ENCODE data around the gene POLR2A. TPM values are rescaled to one million over a fixed set of nuclear protein-coding genes. Genes with fewer than 3 reads are reported as not detected.

Gene POLR2A
- total and polyA plus RNA-seq, 2 of the 4 experiments (the other 2 are of a cell fraction) = 54.0 to 56.6 TPM

DNA sequence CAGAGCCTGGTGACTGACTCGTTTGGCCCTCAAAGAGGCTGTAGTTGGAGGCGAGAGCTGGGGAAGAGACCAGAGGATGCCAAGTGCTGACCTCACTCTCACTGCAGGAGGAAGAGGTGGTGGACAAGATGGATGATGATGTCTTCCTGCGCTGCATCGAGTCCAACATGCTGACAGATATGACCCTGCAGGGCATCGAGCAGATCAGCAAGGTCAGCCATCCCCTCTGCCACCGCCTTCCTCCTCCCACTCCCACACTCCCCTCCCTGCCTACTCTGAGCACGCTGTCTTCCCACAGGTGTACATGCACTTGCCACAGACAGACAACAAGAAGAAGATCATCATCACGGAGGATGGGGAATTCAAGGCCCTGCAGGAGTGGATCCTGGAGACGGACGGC lies 26.9 kb downstream of the POLR2A start:
- ChIA-PET POLR2A (ENCODE audit: unreplicated experiment) (no interaction called here), CTCF (interaction anchor here (1.1 kb wide), 1 partner anchor 49 kb away, joined by 3 read pairs; no protein-coding TSS in a partner anchor)
- Histone ChIP-seq H3K27me3 (ENCODE audit: control insufficient read depth, insufficient read depth, low read length) (no peaks in the 10 kb centered on the region), H3K9me1 (ENCODE audit: insufficient read depth, low read length) (no peaks in the 10 kb centered on the region; the same call in 1 of the 2 replicates), H4K5ac (ENCODE audit: low read depth, low read length) (no peak overlapping the region), H3K4me2 (ENCODE audit: low read depth, low read length) (no peak overlapping the region), H3K4me3 (ENCODE audit: insufficient read depth, low read depth, low read length) (no peak overlapping the region), H4K91ac (ENCODE audit: insufficient read depth, low read depth, low read length) (no peak overlapping the region), H3K23ac (ENCODE audit: low read depth, low read length) (no peak overlapping the region), H2AK9ac (replicated peaks; ENCODE audit: low read depth, low read length, poor library complexity) (peak overlapping the region; percentile 69), H3K9me3 (ENCODE audit: control insufficient read depth, insufficient read depth, low read length) (no peaks in the 10 kb centered on the region), H4K8ac (ENCODE audit: low read depth in 2 of 2, low read length in 2 of 2) (no peak overlapping the region), H3K14ac (replicated peaks; ENCODE audit: low read depth, low read length) (no peak overlapping the region), H3K56ac (ENCODE audit: extremely low read depth, insufficient read depth, low read length) (no peak overlapping the region), H3K9ac (ENCODE audit: low read depth, low read length) (no peak overlapping the region), H2AFZ (replicated peaks; ENCODE audit: low read length, poor library complexity) (no peak overlapping the region), H3K27ac (ENCODE audit: insufficient read depth, low read length) (no peak overlapping the region), H2BK120ac (ENCODE audit: low read depth, low read length) (no peak overlapping the region), H2BK15ac (ENCODE audit: low read depth, low read length) (no peak overlapping the region), H3K18ac (ENCODE audit: low read depth, low read length) (no peak overlapping the region), H3K79me1 (ENCODE audit: low read depth in 1 of 2, low read length in 2 of 2) (peaks cover 3 to 11% of the 10 kb centered on the region in 2 experiments; a peak in 1 of 4 replicates), H3K4ac (ENCODE audit: low read depth, low read length) (no peak overlapping the region), H4K20me1 (ENCODE audit: insufficient read depth, low read length) (peaks cover 3% of the 10 kb centered on the region; the same call in 1 of the 2 replicates), H2BK5ac (ENCODE audit: low read depth, low read length, poor library complexity, severe bottlenecking) (no peak overlapping the region), H3K4me1 (ENCODE audit: control insufficient read depth, insufficient read depth, low read length) (0 out of 2 replicates have a peak, but pooled peaks cover 1% of the 10 kb centered on the region), H2BK20ac (ENCODE audit: low read depth, low read length) (no peak overlapping the region), H2AK5ac (ENCODE audit: low read depth, low read length) (no peak overlapping the region), H3K36me3 (ENCODE audit: control insufficient read depth, insufficient read depth, low read length) (peaks cover 74% of the 10 kb centered on the region)
- in situ Hi-C loops (cut with MboI; ENCODE audit: low sequenced_read_pairs) (loop anchor here (5.0 kb wide), 1 partner anchor 41 kb away; no protein-coding TSS in a partner anchor), dilution Hi-C loops (cut with HindIII; ENCODE audit: low sequenced_read_pairs, unreplicated experiment) (no loop called here), intact Hi-C loops (cut with micrococcal nuclease) (no loop called here)
- ATAC-seq (ENCODE audit: low read depth) = no peak
- TF ChIP-seq CHD1 (IDR thresholded peaks at IDR 0.05; ENCODE audit: low read depth, low read length) (no peak), CEBPB (IDR thresholded peaks at IDR 0.05; ENCODE audit: low read depth, low read length) (no peak), RFX5 (IDR thresholded peaks at IDR 0.05; ENCODE audit: low read depth, low read length) (no peak), NFE2L2 (IDR thresholded peaks at IDR 0.05; ENCODE audit: low read depth, low read length) (no peak)
- TF ChIP-seq, protein P1, sequence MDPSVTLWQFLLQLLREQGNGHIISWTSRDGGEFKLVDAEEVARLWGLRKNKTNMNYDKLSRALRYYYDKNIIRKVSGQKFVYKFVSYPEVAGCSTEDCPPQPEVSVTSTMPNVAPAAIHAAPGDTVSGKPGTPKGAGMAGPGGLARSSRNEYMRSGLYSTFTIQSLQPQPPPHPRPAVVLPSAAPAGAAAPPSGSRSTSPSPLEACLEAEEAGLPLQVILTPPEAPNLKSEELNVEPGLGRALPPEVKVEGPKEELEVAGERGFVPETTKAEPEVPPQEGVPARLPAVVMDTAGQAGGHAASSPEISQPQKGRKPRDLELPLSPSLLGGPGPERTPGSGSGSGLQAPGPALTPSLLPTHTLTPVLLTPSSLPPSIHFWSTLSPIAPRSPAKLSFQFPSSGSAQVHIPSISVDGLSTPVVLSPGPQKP (IDR thresholded peaks at IDR 0.05; ENCODE audit: borderline replicate concordance, low read depth, low read length) = no peak
- BruUV-seq (replicated peaks) = no TSS peak
- DNase-seq = peak; percentile 21
- WGBS, 2 experiments (ENCODE audit: extremely low coverage in 2 of 2, insufficient read length in 1 of 2) = 100% methylated on average over 2 of the region's 10 CpGs; no CpG with 5 or more reads in 1 of the 2 experiments
